Retina (tissue), 1 donor: Measurements from ENCODE around the gene DROSHA.
A peak's percentile ranks its signal among the peaks of the same experiment; 100 is the strongest.
"Not testable (repeated sequence)": the region's sequence is repeated elsewhere in the genome, so short reads cannot be mapped to it uniquely, and the experiment has no call there.

Experiments
- DNase-seq: peaks from one replicate; pipeline ENCODE4 v3.0.0-alpha.2; 2016

Gene DROSHA

GRCh38 chr5:31375999-31376720 lies 155.7 kb downstream of the DROSHA start:
- no peak for DNase-seq

GRCh38 chr5:31372124-31372523 lies 159.8 kb downstream of the DROSHA start:
- DNase-seq: no peak

GRCh38 chr5:31366941-31367340 lies 165.0 kb downstream of the DROSHA start:
- DNase-seq: peak; percentile 40

- no peak for DNase-seq
Observed at GRCh38 chr5:31365776-31366175, 166.1 kb downstream of the DROSHA start.

DNA sequence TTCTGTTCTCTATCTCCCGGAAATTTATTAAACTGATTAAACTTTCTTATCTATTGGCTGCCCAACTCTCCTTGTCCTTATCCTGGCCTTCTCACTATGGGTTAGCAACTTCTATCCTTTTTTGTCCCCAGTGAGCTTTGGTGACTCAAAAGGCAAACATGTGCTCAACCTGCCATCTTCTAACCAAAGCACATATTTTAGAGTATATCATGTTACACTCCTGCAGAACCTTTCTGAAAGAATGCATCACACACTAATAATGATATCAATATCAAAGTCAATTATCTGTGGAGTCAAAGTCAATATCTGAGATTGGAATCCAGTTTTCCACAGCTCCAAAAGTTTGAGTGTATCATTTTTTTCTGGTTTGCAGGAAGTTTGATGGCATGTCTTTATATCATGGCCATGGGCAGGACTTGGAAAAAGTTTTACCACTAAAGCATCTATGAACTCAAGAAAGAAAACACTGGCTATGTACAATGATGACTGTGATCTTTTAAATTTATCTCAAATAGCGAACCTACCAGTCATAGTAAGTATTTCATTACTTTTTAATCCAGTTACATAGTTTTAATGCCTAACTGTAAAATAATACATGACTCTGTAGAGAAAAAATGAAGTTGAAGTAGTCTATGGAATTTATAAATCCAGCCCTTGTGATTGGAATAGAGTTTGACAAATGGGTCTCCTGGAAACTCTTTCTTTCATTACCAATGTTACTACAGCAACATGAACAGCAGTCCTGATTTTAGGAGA lies 166.8 kb downstream of the DROSHA start:
- DNase-seq: no peak

GRCh38 chr5:31362931-31363568 lies 168.8 kb downstream of the DROSHA start:
- no peak for DNase-seq

- no peak for DNase-seq
Observed at GRCh38 chr5:31362529-31362900, 169.4 kb downstream of the DROSHA start.

DNA sequence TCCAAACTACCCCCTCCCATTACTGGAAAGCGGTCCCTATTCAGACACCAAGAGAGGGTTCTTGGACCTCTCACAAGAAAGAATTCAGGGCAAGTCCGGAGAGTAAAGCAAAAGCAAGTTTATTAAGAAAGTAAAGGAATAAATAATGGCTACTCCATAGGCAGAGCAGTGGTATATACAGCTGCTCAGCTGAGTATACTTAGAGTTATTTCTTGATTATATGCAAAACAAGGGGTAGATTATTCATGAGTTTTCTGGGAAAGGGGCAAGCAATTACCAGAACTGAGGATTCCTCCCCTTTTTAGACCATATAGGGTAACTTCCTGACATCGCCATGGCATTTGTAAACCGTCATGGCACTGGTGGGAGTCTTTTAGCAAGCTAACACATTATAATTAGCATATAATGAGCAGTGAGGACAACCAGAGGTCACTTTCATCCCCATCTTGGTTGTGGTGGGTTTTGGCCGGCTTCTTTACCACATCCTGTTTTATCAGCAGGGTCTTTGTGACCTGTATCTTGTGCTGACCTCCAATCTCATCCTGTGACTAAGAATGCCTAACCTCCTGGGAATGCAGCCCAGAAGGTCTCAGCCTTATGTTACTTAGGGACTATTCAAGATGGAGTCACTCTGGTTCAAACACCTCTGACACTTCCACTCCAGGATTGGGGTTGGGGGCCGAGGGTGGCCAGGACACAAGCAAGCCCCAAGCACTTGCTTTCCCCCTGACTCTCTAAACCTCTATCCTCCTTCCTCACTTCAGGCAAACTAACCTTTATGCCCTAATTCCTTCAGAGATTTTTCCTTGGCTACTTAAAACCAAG lies 170.0 kb downstream of the DROSHA start:
- not testable (repeated sequence) for DNase-seq

- DNase-seq: no peak
Observed at GRCh38 chr5:31361234-31361633, 170.7 kb downstream of the DROSHA start.

DNA sequence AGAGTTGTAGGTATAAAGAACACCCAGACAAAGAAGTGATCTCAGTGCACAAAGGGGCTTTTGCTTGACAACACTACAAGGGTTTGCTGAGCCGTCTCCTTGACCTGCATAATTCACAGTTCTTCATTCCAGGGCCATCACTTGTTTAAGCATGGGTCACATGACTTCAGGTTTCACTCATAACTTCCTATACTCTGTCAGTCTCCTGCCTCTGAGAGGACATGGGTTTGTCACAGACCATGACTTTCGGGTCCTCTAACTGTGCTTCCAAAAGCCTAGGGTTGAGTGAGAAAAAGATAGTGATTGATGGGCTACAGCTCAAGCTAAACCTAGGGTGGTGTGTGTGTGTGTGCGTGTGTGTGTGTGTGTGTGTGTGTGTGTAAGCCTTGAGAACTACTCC lies 172.1 kb downstream of the DROSHA start:
- no peak for DNase-seq

GRCh38 chr5:31357038-31357437 lies 174.9 kb downstream of the DROSHA start:
- no peak for DNase-seq

- DNase-seq: no peak
Observed at GRCh38 chr5:31355337-31355736, 176.6 kb downstream of the DROSHA start.
